ENCODE results near the gene CDH15. TPM values are rescaled to one million over a fixed set of nuclear protein-coding genes. Genes with fewer than 3 reads are reported as not detected.

The CDH15 gene
- total and polyA plus RNA-seq, 2 donors from 2014 or later: 0.22 to 0.31 TPM

DNA sequence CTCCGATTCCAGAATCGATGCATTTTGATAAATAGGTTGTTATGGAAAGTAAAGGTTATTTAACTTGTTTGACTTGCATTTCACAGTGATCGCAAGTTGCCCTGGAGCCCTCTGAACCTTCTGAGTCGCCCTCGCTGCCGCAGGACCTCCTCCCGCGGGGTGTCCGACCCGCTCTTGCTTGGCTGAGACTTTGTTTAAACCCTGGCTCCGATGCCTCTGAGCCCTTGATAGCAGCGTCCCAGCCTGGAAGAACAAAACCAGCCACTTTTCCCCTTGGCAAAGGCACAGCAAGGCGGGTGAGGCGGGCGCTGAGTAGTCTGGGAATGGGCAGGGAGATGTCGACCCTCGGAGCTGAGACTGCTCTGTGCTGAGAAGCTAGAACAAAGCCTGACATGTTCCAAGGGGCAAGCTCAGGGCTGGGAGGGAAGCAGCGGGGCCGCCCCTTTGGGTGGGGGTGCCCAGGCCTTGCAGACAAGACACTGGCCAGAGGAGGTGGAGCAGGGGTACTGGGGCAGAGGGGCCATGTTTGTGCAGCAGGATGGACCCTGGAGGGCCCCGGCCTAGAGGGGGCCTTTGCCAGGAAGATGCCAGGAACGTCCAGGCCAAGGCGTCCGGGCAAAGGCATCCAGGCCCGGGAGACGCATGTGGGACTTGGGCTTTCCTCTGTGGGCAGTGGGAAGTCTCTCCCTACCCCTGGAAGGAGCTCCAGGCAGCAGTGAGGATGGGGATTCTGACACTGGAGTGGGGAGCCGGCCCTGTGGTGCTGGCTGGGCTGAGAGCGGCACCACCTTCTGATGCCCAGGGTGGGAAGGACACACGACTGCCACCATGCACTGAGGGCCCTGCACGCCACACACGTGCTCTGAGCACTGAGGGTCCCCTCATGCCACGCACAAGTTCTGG, 30.3 kb upstream of the CDH15 start:
- no peak overlapping the region for H3K4me3 ChIP-seq (ENCODE audit: low read length in 3 of 3)
- H3K27ac ChIP-seq (ENCODE audit: low read depth in 2 of 2, low read length in 2 of 2): no peak overlapping the region
- intact Hi-C loops (cut with DNase I): no loop called here
- H3K9ac ChIP-seq (ENCODE audit: low read length in 3 of 3): no peak overlapping the region
- FAIRE-seq (no peak), DNase-seq (peak in 1 of 5 donors; percentile 62)
- H3K9me3 ChIP-seq (ENCODE audit: control insufficient read depth in 2 of 3, insufficient read depth in 1 of 3, low read length in 3 of 3): no peaks in the 10 kb centered on the region
- no peaks in the 10 kb centered on the region for H3K4me1 ChIP-seq (ENCODE audit: control insufficient read depth in 2 of 3, insufficient read depth in 2 of 3, low read depth in 1 of 3, low read length in 3 of 3)
- H3K36me3 ChIP-seq (ENCODE audit: control insufficient read depth in 2 of 3, insufficient read depth in 3 of 3, low read length in 3 of 3): peaks cover 0 to 1% (median under 1%) of the 10 kb centered on the region in 3 donors
- TF ChIP-seq, protein P1, sequence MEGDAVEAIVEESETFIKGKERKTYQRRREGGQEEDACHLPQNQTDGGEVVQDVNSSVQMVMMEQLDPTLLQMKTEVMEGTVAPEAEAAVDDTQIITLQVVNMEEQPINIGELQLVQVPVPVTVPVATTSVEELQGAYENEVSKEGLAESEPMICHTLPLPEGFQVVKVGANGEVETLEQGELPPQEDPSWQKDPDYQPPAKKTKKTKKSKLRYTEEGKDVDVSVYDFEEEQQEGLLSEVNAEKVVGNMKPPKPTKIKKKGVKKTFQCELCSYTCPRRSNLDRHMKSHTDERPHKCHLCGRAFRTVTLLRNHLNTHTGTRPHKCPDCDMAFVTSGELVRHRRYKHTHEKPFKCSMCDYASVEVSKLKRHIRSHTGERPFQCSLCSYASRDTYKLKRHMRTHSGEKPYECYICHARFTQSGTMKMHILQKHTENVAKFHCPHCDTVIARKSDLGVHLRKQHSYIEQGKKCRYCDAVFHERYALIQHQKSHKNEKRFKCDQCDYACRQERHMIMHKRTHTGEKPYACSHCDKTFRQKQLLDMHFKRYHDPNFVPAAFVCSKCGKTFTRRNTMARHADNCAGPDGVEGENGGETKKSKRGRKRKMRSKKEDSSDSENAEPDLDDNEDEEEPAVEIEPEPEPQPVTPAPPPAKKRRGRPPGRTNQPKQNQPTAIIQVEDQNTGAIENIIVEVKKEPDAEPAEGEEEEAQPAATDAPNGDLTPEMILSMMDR (IDR thresholded peaks at IDR 0.05; ENCODE audit: borderline replicate concordance, extremely low read depth, insufficient read depth): no peak
- no peaks in the 10 kb centered on the region for H3K27me3 ChIP-seq (ENCODE audit: control insufficient read depth, insufficient read depth, low read length)

GRCh38 chr16:89141884-89142267, 29.7 kb upstream of the CDH15 start:
- no peak overlapping the region for H3K27ac ChIP-seq (ENCODE audit: low read depth in 2 of 2, low read length in 2 of 2)
- H3K9me3 ChIP-seq (ENCODE audit: control insufficient read depth in 2 of 3, insufficient read depth in 1 of 3, low read length in 3 of 3): no peaks in the 10 kb centered on the region
- no peaks in the 10 kb centered on the region for H3K27me3 ChIP-seq (ENCODE audit: control insufficient read depth, insufficient read depth, low read length)
- TF ChIP-seq, protein P1 (IDR thresholded peaks at IDR 0.05; ENCODE audit: borderline replicate concordance, extremely low read depth, insufficient read depth): no peak
- H3K9ac ChIP-seq (ENCODE audit: low read length in 3 of 3): no peak overlapping the region
- DNase-seq (peak in 1 of 5 donors; percentile 63), FAIRE-seq (no peak)
- intact Hi-C loops (cut with DNase I): no loop called here
- no peaks in the 10 kb centered on the region for H3K4me1 ChIP-seq (ENCODE audit: control insufficient read depth in 2 of 3, insufficient read depth in 2 of 3, low read depth in 1 of 3, low read length in 3 of 3)
- H3K36me3 ChIP-seq (ENCODE audit: control insufficient read depth in 2 of 3, insufficient read depth in 3 of 3, low read length in 3 of 3): peaks cover 0 to 7% (median 5%) of the 10 kb centered on the region in 3 donors
- H3K4me3 ChIP-seq (ENCODE audit: low read length in 3 of 3): no peak overlapping the region

- peaks cover 0 to 7% (median 5%) of the 10 kb centered on the region in 3 donors for H3K36me3 ChIP-seq (ENCODE audit: control insufficient read depth in 2 of 3, insufficient read depth in 3 of 3, low read length in 3 of 3)
- intact Hi-C loops (cut with DNase I): no loop called here
Observed at GRCh38 chr16:89142474-89143195, 28.9 kb upstream of the CDH15 start.

More at GRCh38 chr16:89142474-89143195, 28.9 kb upstream of the CDH15 start:
- H3K9ac ChIP-seq (ENCODE audit: low read length in 3 of 3): no peak overlapping the region
- DNase-seq (no peak), FAIRE-seq (no peak)
- TF ChIP-seq, protein P1 (IDR thresholded peaks at IDR 0.05; ENCODE audit: borderline replicate concordance, extremely low read depth, insufficient read depth): no peak
- H3K4me3 ChIP-seq (ENCODE audit: low read length in 3 of 3): no peak overlapping the region
- no peaks in the 10 kb centered on the region for H3K27me3 ChIP-seq (ENCODE audit: control insufficient read depth, insufficient read depth, low read length)
- H3K9me3 ChIP-seq (ENCODE audit: control insufficient read depth in 2 of 3, insufficient read depth in 1 of 3, low read length in 3 of 3): no peaks in the 10 kb centered on the region
- no peaks in the 10 kb centered on the region for H3K4me1 ChIP-seq (ENCODE audit: control insufficient read depth in 2 of 3, insufficient read depth in 2 of 3, low read depth in 1 of 3, low read length in 3 of 3)
- H3K27ac ChIP-seq (ENCODE audit: low read depth in 2 of 2, low read length in 2 of 2): no peak overlapping the region
